GM12878 (cell line): Measurements from ENCODE around the gene COA5. TPM values are rescaled to one million over a fixed set of nuclear protein-coding genes. Genes with fewer than 3 reads are reported as not detected.

Source experiments
- DPF2 ChIP-seq: fragments of 450-650 bp; IDR thresholded peaks from 2 replicates; pipeline ENCODE4 v1.6.1; 2017; ENCODE audit warnings: mild to moderate bottlenecking
- FOXM1 ChIP-seq: IDR thresholded peaks from 2 replicates; pipeline ENCODE4 v1.6.1; 2012; ENCODE audit warnings: low read depth, mild to moderate bottlenecking, inconsistent platforms, low read length, moderate library complexity
- IKZF1 ChIP-seq: fragments of 450-650 bp; conservative IDR thresholded peaks from 2 replicates; pipeline ENCODE4 v1.6.1; 2017; ENCODE audit warnings: antibody characterized with exemption, mild to moderate bottlenecking
- IRF4 ChIP-seq: IDR thresholded peaks from 2 replicates; pipeline ENCODE4 v1.6.1; 2011; ENCODE audit warnings: low read depth, low read length
- KAT2A ChIP-seq: conservative IDR thresholded peaks from 2 replicates; pipeline ENCODE4 v1.6.1; 2011; ENCODE audit warnings: low read depth, low read length; ENCODE audit not compliant: control insufficient read depth
- LARP7 ChIP-seq: fragments of 450-650 bp; IDR thresholded peaks from 2 replicates; pipeline ENCODE4 v1.6.1; 2017; ENCODE audit warnings: mild to moderate bottlenecking
- MEF2A ChIP-seq: IDR thresholded peaks from 2 replicates; pipeline ENCODE4 v1.6.1; 2011; ENCODE audit warnings: low read depth, mild to moderate bottlenecking, low read length, moderate library complexity; ENCODE audit not compliant: insufficient read depth
- NFXL1 ChIP-seq: fragments of 450-650 bp; IDR thresholded peaks from 2 replicates; pipeline ENCODE4 v1.6.1; 2017; ENCODE audit warnings: antibody characterized with exemption, mild to moderate bottlenecking, borderline replicate concordance
- NR2C1 ChIP-seq: fragments of 450-650 bp; IDR thresholded peaks from 2 replicates; pipeline ENCODE4 v1.6.1; 2017; ENCODE audit warnings: antibody characterized with exemption, mild to moderate bottlenecking, moderate library complexity
- PAX5 ChIP-seq: IDR thresholded peaks from 2 replicates; pipeline ENCODE4 v1.6.1; 2011; ENCODE audit warnings: low read depth, low read length, borderline replicate concordance
- POU2F2 ChIP-seq: IDR thresholded peaks from 3 replicates; pipeline ENCODE4 v1.6.1; 2011; ENCODE audit warnings: low read depth, mild to moderate bottlenecking, low read length, borderline replicate concordance
- RCOR1 ChIP-seq: conservative IDR thresholded peaks from 2 replicates; pipeline ENCODE4 v1.6.1; 2012; ENCODE audit warnings: low read depth, low read length, improper control_type of control experiment
- RELA ChIP-seq: fragments of 450-650 bp; IDR thresholded peaks from 2 replicates; pipeline ENCODE4 v1.8.0; 2014; ENCODE audit warnings: borderline replicate concordance; ENCODE audit not compliant: partially characterized antibody
- SMAD5 ChIP-seq: IDR thresholded peaks from 2 replicates; pipeline ENCODE4 v1.6.1; 2016; ENCODE audit warnings: antibody characterized with exemption, low read depth
- SMC3 ChIP-seq: IDR thresholded peaks from 2 replicates; pipeline ENCODE4 v1.6.1; 2011; ENCODE audit warnings: low read length, improper control_type of control experiment, borderline replicate concordance
- STAT1 ChIP-seq: fragments of 450-650 bp; conservative IDR thresholded peaks from 2 replicates; pipeline ENCODE4 v1.6.1; 2014; ENCODE audit warnings: antibody characterized with exemption, mild to moderate bottlenecking
- TCF7 ChIP-seq: IDR thresholded peaks from 2 replicates; pipeline ENCODE4 v1.6.1; 2014; ENCODE audit warnings: antibody characterized with exemption, borderline replicate concordance
- ZNF24 ChIP-seq: fragments of 450-650 bp; IDR thresholded peaks from 2 replicates; pipeline ENCODE4 v1.6.1; 2017; ENCODE audit warnings: antibody characterized with exemption, mild to moderate bottlenecking
- ZNF687 ChIP-seq: fragments of 450-650 bp; IDR thresholded peaks from 2 replicates; pipeline ENCODE4 v1.6.1; 2017; ENCODE audit warnings: mild to moderate bottlenecking, moderate library complexity
- polyA plus RNA-seq, 11 experiments: library from polyadenylated mRNA; depleted of rRNA in 4 of 11; unstranded in 6 of 11; stranded (reverse) in 5 of 11; fragments of >200 nt; fragmentation: Nextera tagmentation in 4 of 11; fragmentation: Illumina TruSeq in 1 of 11; extraction: Ambion mirVana in 4 of 11; extraction: Trizol in 1 of 11; gene quantifications; 1 replicate in 1 of 11; 2 replicates in 10 of 11; pipeline versions ENCODE4 v1.2.1 to v1.2.3, GENCODE V29; 2011 to 2016; ENCODE audit warnings: inconsistent platforms in 2 of 11, missing spikeins in 2 of 11, low read depth in 1 of 11
- total RNA-seq, 4 experiments: library from RNA; depleted of rRNA in 3 of 4; stranded (reverse); fragments of >200 nt in 3 of 4; fragmentation: Illumina TruSeq in 1 of 4; extraction: Trizol in 1 of 4; gene quantifications; 2 replicates each; pipeline versions ENCODE4 v1.2.1 to v1.2.3, GENCODE V29; 2013 to 2021
- TF ChIP-seq, protein P1 (sequence below), 3 experiments: IDR thresholded peaks in 2 of 3; conservative IDR thresholded peaks in 1 of 3; 2 replicates each; pipeline ENCODE4 v1.5.1; 2011; ENCODE audit warnings: low read depth in 3 of 3, low read length in 3 of 3, mild to moderate bottlenecking in 3 of 3, control low read depth in 2 of 3, moderate library complexity in 2 of 3, inconsistent platforms in 1 of 3, mixed read lengths in 1 of 3; ENCODE audit not compliant: control insufficient read depth in 2 of 3, insufficient read depth in 1 of 3; ENCODE audit errors: extremely low read depth in 1 of 3
- TF ChIP-seq, protein P2 (sequence below): IDR thresholded peaks from 2 replicates; pipeline ENCODE4 v1.6.1; 2012; ENCODE audit warnings: improper control_type of control experiment, low read depth, low read length; ENCODE audit not compliant: insufficient replicate concordance

The COA5 gene
- total and polyA plus RNA-seq, 10 of the 15 experiments (the other 5 are each of a cell fraction or from before 2014, with no cell fraction given) = 20.7 to 63.3 (median 37.9) TPM

DNA sequence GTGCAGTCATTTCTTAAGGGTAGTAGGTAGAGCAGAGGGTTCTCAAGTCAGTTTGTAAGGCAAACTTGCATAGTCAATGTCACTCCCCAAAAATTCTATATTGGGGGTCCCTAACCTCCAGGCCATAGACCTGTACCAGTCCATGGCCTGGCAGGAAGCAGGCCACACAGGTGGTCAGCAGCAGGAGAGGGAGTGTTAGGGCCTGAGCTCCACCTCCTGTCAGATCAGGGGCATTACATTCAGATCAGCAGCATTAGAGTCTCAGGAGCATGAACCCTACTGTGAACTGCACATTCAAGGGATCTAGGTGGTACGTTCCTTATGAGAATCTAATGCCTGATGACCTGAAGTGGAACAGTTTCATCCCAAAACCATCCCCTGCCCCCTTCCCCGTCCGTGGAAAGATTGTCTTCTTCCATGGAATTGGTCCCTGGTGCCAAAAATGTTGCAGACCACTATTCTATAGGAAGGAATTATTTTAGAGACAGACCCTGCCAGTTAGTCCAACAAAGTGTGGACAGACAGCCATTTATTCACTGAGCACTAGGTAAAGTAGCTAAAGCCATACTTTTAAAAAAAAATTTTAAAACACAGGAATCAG, 6.7 kb downstream of the COA5 start (continued):
- TF ChIP-seq, protein P1, sequence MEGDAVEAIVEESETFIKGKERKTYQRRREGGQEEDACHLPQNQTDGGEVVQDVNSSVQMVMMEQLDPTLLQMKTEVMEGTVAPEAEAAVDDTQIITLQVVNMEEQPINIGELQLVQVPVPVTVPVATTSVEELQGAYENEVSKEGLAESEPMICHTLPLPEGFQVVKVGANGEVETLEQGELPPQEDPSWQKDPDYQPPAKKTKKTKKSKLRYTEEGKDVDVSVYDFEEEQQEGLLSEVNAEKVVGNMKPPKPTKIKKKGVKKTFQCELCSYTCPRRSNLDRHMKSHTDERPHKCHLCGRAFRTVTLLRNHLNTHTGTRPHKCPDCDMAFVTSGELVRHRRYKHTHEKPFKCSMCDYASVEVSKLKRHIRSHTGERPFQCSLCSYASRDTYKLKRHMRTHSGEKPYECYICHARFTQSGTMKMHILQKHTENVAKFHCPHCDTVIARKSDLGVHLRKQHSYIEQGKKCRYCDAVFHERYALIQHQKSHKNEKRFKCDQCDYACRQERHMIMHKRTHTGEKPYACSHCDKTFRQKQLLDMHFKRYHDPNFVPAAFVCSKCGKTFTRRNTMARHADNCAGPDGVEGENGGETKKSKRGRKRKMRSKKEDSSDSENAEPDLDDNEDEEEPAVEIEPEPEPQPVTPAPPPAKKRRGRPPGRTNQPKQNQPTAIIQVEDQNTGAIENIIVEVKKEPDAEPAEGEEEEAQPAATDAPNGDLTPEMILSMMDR (IDR thresholded peaks at IDR 0.05 in 2 of 3, conservative IDR thresholded peaks at IDR 0.05 in 1 of 3; ENCODE audit: control insufficient read depth in 2 of 3, extremely low read depth in 1 of 3, insufficient read depth in 1 of 3, low read depth in 3 of 3, low read length in 3 of 3) = peak; percentile 60 to 79 (median 78); a peak in 5 of 6 replicates
- TF ChIP-seq NR2C1 = no peak
- no peak for TF ChIP-seq RCOR1
- no peak for TF ChIP-seq DPF2
- no peak for TF ChIP-seq RELA
- no peak for TF ChIP-seq IKZF1
- TF ChIP-seq IRF4 = no peak
- no peak for TF ChIP-seq ZNF24
- no peak for TF ChIP-seq SMAD5
- TF ChIP-seq MEF2A = no peak
- TF ChIP-seq STAT1 = no peak
- no peak for TF ChIP-seq ZNF687
- no peak for TF ChIP-seq PAX5
- no peak for TF ChIP-seq NFXL1
- no peak for TF ChIP-seq TCF7
- TF ChIP-seq POU2F2 = peak; percentile 54; the same call in 1 of the 3 replicates
- TF ChIP-seq KAT2A = no peak
- no peak for TF ChIP-seq FOXM1
- TF ChIP-seq, protein P2, sequence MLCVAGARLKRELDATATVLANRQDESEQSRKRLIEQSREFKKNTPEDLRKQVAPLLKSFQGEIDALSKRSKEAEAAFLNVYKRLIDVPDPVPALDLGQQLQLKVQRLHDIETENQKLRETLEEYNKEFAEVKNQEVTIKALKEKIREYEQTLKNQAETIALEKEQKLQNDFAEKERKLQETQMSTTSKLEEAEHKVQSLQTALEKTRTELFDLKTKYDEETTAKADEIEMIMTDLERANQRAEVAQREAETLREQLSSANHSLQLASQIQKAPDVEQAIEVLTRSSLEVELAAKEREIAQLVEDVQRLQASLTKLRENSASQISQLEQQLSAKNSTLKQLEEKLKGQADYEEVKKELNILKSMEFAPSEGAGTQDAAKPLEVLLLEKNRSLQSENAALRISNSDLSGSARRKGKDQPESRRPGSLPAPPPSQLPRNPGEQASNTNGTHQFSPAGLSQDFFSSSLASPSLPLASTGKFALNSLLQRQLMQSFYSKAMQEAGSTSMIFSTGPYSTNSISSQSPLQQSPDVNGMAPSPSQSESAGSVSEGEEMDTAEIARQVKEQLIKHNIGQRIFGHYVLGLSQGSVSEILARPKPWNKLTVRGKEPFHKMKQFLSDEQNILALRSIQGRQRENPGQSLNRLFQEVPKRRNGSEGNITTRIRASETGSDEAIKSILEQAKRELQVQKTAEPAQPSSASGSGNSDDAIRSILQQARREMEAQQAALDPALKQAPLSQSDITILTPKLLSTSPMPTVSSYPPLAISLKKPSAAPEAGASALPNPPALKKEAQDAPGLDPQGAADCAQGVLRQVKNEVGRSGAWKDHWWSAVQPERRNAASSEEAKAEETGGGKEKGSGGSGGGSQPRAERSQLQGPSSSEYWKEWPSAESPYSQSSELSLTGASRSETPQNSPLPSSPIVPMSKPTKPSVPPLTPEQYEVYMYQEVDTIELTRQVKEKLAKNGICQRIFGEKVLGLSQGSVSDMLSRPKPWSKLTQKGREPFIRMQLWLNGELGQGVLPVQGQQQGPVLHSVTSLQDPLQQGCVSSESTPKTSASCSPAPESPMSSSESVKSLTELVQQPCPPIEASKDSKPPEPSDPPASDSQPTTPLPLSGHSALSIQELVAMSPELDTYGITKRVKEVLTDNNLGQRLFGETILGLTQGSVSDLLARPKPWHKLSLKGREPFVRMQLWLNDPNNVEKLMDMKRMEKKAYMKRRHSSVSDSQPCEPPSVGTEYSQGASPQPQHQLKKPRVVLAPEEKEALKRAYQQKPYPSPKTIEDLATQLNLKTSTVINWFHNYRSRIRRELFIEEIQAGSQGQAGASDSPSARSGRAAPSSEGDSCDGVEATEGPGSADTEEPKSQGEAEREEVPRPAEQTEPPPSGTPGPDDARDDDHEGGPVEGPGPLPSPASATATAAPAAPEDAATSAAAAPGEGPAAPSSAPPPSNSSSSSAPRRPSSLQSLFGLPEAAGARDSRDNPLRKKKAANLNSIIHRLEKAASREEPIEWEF = no peak
- TF ChIP-seq LARP7 = no peak
- TF ChIP-seq SMC3 = peak; percentile 62; the same call in 1 of the 2 replicates
